Activated CD4-positive, CD25-positive, alpha-beta regulatory T cell treated with anti-CD3 and anti-CD28 coated beads, Interleukin-2, amount 50 U/mL, for 24 hours (primary cell): ENCODE measurements around the gene UNC5C.

Source experiments
- ATAC-seq, 2 donors: fragments of 150-1000 bp; cut with Tn5 transposase; one replicate each; pipeline ENCODE4 v1.10.0; 2021; ENCODE audit warnings: mild to moderate bottlenecking in 1 of 2, moderate library complexity in 1 of 2

The UNC5C gene

DNA sequence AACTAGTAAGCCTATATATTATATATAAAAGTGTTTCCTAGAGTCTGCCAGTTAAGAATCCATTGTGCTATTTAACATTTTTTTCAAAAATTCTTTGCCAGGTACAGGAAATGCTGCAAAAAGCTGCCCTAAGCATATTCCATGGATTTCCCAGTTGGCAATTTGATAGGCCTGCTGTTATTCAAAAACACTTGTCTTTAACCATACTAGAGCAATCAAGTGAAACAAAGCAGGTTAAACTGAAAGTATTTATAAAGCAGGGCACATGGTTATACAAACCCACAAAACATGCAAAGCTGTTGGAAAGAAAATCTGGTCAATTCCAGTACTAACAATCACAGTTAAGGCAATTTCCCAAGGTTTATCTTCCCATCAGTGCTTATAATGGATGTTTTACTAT is 159.9 kb downstream of the UNC5C start:
- ATAC-seq = no peak

DNA sequence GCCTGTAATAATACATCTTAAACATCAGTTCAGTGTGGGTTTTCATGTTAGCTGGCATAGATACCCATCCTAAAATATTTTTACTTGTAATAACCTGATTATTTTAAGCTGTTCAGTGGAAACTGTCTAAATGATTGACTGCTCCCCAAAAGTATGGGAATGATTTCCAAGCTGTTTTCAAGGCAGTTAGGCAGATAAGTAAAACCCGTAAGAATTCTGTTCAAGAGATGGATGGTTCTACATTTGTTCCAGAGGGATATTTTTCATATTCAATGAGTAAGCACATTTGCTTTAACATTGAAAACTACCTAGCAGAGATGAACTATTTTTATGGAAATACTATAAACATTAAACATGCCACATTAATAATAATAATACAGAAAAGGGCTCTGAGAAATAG is 161.1 kb downstream of the UNC5C start:
- ATAC-seq = no peak

DNA sequence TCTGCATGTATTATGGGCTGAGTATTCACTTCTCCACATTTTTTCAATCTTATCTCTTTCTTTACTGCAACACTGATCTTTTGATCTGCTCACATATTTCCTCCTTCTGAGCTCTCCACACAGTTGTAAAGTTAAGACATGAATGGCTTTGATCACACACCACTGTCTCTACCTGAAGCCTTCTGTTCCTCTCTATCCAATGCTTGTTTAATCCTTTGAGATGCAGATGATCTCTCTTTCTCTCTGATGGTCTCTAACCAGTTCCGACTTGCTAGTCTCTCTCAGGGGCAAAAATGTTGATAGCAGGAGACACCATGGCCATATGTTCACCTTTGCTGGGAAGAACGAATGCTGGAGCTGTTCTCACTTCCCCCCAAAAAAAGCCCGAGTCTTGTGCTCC is 162.4 kb downstream of the UNC5C start:
- no peak for ATAC-seq

DNA sequence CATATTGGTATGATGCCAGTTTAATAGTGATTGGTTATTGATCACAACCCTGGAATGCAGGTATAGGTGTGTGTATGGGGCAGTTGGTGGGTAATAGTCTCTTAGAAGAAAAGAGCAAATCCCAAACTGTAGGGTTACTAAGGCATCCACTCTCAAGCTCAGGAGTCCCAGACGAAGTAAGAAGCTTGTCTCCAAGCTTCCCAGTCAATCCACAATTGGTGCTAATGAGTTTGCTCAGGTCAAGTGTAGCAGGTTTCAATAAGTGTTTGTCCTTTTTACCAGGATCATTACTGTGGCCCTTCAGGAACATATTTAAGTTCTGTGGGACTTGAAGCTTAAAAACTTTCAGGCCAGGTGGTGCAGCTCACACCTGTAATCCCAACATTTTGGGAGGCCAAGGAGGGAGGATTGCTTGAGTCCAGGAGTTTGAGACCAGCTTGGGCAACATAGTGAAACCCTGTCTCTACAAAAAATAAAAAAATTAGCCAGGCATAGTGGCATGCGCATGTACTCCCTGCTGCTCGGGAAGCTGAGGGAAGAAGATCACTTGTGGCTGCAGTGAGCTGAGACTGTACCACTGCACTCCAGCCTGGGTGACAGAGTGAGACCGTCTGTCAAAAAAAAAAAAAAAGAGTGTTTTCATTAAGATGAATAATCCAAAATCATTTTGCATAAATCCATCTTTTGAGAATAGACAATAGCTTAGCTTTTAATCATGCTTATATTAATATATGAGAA is 166.8 kb downstream of the UNC5C start:
- ATAC-seq = no peak

DNA sequence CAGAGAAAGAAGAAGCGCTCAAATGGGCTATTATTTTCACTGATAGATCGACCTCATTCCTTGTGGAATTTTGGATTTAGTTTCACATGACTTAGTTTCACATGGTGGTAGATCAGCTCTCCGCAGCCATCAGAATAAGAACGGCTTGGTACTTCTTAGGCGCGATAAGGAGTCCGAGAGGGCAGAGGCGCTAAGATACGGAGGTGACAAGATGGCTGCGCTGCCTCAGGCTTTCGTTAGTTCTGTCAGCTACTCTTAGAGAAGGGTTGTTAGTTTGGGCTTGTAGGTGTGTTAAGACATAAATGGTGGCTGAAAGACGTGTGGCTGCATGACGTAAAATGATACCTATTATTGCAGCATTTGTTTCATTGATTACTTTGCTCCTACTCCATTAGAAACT is 169.1 kb downstream of the UNC5C start:
- ATAC-seq = no peak

DNA sequence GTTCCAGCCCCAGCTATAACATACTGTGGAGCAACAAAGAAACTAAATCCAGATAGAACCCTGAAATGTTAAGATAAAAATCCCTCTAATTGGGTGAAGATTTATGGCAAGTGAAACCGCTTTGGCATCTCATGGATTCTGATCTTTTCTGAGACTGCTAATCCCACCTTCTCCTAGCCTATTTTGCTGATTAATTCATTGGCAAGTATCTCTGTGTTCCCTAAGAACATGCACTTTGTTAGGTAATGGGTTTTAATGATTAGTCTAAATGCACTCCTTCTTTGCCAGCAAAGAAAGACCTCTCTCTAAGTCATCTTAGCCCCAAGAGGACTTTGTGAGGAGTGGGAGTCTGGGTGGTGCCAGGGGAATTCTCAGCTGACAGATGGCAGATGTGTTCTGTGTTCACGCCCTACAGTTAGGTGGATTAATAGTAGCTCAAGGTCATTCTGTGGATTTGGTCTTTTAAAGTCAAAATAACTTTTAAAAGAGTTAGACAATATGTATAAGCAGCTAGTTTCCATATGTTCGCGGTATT is 171.3 kb downstream of the UNC5C start:
- ATAC-seq = no peak

DNA sequence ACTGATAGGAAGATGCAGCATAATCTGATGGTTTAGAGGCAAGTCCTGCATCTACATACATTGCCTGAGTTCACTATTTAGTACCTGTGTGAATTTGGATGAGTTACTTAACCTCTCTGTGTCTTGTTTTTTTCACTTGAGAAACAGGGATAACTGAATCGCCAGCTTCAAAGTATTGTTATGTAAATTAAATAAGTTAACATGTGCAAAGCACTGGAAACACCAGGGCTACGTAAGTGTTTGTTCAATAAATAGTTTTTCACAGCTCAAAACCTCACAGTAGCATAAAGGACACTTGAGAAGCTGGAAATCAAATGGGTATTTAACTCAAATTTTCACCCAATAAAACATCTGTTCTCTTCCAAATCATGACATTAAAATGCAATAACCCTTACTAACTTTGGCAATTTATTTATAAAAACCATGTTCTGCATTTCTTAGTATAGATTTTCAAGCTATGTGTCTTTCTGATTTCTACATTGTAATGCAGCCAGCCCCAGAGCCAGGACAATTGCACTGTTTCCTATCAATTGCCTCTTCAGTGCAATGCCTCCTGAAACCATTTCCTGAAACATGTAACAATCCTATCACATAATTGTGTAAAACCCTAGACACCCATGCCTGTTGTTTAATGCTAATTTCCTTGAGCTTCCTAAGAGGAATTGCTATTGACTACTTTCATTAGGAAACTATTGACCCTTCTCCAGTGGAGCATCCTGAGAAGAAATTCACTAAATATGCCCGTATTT is 177.1 kb downstream of the UNC5C start:
- no peak for ATAC-seq

DNA sequence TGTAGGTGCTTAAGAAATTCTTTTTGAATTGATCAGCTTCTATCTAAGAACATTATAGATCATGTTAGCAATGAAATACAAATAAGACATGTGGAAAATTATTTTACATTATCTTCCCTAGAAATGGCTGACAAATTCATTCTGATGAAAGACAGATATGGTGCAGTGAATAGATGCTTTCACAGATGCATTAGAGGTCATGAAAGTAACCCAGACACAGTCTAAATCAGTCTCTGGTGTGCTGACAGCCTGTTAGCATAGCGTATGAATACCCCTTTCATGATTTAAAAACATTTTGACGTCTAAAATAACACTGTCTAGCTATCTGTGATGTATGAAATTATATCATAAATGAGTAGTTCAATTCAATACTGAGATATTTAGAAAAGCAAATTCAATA is 180.9 kb downstream of the UNC5C start:
- ATAC-seq = no peak

DNA sequence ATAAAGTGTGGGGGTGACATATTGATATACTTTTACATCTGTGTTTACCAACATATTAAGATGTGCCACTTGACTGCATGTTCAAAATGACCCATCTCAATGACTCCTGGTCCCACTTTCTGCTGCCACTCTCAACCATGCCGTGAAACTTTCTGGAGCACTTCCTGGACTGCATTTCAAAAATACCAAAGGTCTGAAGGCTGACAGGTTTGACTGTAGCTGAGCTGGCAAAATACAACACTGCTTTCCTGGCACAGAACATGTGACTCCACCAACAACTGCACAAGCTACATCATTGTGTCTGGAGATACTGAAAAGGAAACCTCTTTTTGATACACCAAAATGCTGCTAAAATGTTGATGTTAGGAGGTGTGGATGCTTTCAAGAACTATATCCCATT is 184.8 kb downstream of the UNC5C start:
- ATAC-seq = no peak

DNA sequence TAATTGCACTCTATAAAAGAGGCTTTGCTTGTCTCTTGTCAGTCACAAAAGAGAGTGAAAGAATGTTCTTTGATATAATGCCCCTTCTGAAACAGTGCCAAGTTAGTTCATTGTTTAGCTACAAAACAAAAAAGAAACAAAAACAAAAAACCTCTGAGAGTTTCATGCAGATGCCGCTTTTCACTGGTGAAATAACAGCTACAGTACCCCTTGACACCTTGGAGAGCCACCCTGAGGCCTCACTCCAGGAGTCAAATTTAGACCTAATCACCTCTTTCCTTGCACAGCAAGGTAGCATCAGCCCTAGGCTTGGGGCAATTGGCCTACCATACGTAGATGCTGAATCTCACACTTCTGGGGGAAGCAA is 185.2 kb downstream of the UNC5C start:
- no peak for ATAC-seq

DNA sequence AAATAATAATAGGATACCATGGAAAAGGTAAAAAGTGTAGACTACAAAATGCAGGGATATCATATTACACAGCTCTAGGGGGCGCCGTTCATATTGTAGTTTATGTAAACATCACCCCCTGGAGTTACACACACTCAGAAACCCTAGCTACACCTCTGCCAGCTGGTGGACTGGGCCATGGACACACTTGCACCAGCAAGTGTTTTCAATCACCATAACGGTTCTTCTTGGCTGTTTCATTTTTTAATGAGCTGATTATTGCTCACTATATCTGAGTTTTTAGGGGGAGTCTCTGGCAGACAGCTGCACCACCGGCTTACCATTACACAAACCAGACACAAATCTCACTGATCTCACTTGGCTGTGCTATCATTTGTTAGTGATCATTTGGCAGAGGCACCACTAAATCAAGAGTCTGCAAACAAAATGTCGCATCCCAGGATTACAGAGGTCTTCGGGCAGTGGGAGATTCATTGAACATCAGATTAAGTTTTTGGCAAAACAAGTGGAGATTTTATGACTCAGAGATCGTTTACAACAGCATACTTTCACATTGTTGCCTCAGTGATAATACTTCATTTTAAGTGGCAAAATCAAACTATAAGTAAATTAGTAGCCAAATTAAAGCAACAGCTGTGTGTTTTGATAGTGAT is 185.7 kb downstream of the UNC5C start:
- ATAC-seq = no peak

DNA sequence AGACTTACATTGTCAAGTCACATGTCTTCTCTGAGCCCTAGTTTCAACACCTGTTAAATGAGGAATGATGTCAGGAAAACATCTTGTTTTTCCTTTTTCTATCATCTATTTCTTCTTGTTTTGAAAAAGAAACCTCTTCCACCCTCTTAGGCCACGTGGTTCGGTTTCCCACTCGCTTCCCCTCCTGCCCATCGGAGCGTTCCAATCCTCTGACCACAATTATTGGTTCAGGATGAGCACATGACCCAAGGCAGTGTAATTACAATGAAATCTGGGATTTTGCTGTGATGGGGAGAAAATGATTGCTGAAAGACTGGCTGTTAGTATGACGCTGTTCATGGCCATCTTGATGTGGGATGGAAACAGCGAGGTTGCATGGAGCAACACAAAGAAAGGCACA is 186.7 kb downstream of the UNC5C start:
- ATAC-seq = no peak

DNA sequence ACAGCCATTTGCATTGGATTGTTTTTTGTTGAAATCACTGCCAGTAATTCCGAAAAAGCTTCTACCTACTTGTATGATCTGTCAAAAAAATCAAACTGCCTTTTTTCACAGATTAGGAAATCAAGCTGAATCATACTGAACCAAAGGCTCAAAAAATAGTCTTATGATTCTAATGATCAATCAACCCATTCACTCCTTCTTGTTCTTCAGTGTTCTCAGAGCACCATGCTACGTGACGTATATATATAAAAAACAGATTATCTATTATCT is 187.1 kb downstream of the UNC5C start:
- ATAC-seq = no peak

DNA sequence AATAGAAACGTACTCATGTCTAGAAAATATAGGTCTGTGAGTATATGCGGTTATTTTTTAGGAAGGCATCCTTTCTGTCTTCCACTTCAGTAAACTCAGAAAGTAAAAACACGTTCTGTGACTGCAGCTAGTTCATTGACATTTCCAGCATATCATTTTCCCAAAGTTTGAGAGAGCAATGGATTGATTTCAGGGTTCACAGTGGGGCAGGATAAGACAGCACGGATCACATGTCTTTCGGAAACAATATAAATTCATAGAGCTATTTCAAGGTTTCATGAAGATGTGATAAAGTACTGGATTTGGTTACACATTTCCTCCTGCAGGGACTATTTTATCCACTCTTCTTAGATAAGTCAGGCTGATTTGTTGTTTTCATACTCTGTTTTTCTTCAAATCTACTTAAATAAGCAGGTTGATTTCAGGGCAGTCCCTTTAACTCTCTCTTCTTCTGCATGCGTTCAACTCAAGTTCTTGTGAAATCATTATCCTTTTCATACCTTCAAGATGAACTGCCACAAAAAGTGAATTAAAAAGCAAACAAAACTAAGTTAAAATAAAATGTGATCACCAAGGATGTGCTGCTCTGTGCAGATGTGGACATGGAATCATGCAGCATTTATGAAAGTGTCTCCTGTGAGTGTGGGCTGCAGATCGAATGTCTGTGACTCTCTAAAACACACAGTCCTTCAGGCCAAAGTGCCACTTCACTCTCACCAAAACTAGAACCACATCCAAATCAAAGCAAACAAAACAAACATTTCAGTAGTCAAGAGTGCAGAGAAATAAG is 187.7 kb downstream of the UNC5C start:
- ATAC-seq = no peak

DNA sequence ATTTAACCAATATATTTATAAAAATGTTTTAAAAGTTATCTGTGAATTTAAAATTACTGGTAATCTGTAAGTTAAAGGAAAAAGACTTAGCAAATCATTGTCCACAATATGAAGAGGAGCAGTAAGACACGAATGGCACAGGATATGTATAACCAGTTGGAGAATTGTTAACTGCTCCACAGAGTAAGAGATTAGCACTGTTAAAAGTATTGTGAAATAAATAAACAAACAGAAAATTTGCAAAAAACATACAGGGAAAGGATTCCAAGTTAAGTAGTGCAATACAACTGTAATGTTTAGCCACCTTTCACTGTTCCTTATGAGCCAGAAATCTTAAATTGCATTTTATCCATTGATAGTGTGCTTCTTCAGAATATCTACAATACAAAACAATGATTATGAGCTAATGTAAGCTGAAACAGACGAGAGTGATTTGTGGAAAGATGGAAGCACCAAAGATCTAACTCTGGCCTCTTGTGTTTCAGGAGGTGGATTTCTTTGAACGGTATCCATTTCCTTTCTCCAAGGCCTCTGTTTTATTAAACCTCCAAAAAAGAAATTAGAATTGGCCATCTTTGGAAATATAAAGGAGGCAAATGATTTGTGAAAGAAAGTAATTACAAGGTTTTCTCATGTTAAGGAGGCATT is 188.4 kb downstream of the UNC5C start:
- ATAC-seq = no peak

DNA sequence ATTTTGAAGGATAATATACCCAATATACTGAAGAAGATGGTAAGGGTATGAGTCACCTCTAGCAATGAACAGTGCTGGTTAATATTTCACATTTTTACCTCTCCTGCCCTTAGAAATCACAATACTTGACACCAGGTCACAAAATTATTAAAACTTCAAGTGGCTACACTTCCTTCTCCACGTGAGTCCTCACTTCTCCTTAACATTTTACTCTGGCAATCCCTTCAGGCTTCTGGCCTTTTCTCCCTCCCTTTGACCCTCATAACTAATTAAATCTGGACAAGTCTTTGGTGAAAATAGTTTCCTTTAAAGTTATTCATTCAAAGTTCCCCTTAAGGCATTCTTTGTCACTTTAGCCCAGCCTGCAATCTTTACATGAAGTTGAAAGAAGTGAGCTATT is 190.4 kb downstream of the UNC5C start:
- ATAC-seq = no peak

DNA sequence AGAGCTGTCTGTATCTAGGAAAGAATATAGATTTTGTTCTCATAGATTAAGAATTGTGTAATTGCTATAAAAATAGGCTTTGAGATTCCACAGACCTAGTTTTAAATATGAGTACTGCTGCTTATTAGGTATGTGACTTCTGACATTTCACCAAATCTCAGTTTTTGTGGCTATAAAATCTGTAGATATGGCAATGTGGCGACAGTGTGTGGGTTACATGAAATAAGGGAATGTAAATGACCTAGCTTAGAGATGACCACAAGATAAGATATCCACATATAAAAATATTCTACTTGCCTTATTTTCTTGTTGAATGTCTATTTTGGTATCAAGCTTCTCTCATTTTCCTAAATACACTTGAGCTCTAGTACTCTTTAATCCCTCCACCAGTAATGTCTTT is 193.8 kb downstream of the UNC5C start:
- no peak for ATAC-seq

DNA sequence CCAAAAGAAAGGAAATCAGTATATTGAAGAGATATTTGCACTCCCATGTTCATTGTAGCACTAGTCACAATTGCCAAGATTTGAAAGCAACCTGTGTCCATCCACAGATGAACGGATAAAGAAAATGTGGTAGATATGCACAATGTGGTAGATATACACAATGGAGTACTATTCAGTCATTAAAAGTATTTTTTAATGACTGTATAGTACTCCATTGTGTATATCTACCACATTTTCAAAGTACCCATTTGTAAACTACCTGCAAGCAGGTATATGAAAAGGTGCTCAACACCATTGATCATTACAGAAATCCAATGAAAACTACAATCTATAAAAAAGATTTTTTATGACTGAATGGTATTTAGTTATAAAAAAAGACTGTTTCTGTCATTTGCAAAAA is 200.4 kb downstream of the UNC5C start:
- ATAC-seq = no peak

DNA sequence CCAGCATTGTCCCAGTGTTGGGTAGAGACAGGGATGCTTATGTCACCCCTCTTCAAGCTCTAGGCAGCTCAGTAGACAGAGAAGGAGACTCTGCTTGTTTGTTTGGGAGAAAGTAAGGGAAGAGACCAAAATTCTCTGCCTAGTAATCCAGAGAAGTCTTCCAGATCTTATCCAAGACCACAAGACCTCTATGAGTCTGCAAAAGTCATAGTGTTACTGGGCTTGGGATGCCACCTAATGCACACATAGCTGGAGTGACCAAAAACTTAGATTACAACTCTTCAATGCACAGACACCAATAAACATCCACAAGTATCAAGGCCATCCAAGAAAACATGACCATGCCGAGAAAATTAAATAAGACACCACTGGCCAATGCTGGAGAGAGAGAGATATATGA is 205.5 kb downstream of the UNC5C start:
- no peak for ATAC-seq

DNA sequence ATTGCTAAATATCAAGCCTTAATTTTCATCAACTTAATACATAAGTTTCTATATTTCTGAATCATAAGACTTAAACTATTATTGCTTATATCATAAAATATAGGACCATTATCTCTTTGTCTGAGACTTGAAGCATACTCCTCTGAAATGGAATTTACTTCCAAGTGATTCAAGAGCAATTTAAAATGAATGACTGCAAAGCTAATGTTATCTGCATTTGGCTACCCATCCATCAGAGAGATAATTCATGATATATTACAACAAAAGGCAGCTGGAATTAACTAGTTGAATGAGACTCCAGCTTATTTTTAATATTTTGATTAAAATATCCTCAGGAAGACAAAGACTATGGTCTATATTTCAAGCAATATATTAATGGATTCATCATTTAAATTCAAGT is 208.6 kb downstream of the UNC5C start:
- ATAC-seq = no peak

DNA sequence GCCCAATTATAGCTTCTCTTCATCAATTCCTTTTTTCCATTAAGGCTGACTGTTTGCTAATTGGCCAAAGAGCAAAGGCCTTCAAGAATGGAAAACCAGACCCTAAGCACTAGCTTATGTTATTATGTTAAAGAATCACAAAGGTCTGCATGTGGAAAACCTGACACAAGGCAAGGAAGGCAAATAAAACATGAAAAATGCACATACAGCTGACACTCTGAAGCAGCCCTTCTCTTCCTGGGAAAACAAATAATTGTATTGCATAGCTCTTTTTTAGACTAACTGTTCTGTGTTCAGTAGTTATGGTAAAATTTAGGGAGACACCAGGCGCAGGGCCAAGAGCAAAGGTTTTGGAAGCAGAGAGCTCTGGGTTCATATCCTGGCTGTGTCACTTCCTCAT is 223.1 kb downstream of the UNC5C start:
- no peak for ATAC-seq

DNA sequence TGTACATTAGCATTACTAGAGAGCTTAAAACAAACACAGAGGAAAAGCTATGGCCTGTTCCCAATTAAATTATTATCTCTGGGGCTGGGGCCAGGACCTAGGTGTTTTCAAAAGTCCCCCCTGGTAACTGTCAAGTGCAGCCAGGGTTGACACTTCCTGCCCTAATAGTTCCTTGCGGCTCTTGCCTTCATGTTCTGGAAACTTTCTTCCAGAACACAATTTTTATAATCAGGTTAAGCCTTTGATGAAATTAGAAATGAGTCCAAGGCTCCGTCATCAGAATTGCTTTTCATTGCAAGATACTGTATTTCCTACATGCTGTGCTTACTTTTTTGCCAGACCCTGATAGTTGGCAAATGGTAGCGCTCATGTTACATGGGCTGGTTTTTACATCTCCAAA is 229.6 kb downstream of the UNC5C start:
- no peak for ATAC-seq

DNA sequence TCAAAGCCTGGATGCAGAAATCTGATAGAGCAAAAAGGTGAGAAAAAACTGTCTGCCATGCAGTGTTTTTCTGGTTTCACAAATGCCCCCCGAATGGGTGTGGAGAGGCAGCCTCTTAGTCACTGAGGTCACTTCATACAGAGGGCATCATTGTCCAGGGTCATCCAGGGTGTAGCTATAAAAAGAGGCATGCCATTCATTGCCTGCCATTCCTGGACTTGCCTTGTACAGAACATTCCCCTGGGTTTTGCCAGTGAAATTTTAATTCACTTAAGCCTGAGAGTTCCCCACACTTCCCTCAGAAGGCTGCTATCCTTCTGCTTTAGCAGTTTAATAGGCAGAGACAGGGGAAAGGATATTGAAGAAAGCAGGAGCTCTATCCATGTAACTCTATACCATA is 230.3 kb downstream of the UNC5C start:
- no peak for ATAC-seq
